ENCODE measurements around the gene QSER1.

- TF ChIP-seq CTCF (IDR thresholded peaks at IDR 0.05) (no peak), POLR2A (IDR thresholded peaks at IDR 0.05) (no peak)
Measured at GRCh38 chr11:32874132-32874531, 18.5 kb upstream of the QSER1 start.
